ENCODE results near the gene LSM3. TPM values are rescaled to one million over a fixed set of nuclear protein-coding genes. Genes with fewer than 3 reads are reported as not detected.

The LSM3 gene
- total RNA-seq, 1 experiment from 2014 or later = 10.2 TPM

GRCh38 chr3:14238356-14238755 is 59.7 kb downstream of the LSM3 start:
- no peak for DNase-seq (ENCODE audit: unreplicated experiment)
- H3K27me3 Mint-ChIP-seq (ENCODE audit: insufficient read depth, unreplicated experiment) = no peaks in the 10 kb centered on the region
- intact Hi-C loops (cut with micrococcal nuclease) = no loop called here
- no peak overlapping the region for H3K27ac Mint-ChIP-seq (ENCODE audit: low read depth, unreplicated experiment)
- POLR2A ChIA-PET = no interaction called here
- H3K9me3 Mint-ChIP-seq (ENCODE audit: unreplicated experiment) = peaks cover 2% of the 10 kb centered on the region
- H3K4me1 Mint-ChIP-seq (ENCODE audit: insufficient read depth, unreplicated experiment) = peaks cover 15% of the 10 kb centered on the region
- H3K36me3 Mint-ChIP-seq (ENCODE audit: insufficient read depth, unreplicated experiment) = no peaks in the 10 kb centered on the region
- TF ChIP-seq CTCF (IDR thresholded peaks at IDR 0.05; ENCODE audit: unreplicated experiment) = no peak
- BruUV-seq (replicated peaks) = no TSS peak
- CTCF ChIA-PET = interaction anchor here (1.7 to 3.4 kb wide), 3 partner anchors 23 to 229 kb away, joined by 6 to 12 read pairs (median 12); no protein-coding TSS in a partner anchor
- H3K4me3 Mint-ChIP-seq (ENCODE audit: unreplicated experiment) = no peak overlapping the region

- Mint-ChIP-seq H3K9me3 (ENCODE audit: unreplicated experiment) (no peaks in the 10 kb centered on the region), H3K36me3 (ENCODE audit: insufficient read depth, unreplicated experiment) (no peaks in the 10 kb centered on the region), H3K4me1 (ENCODE audit: insufficient read depth, unreplicated experiment) (peaks cover 15% of the 10 kb centered on the region), H3K4me3 (ENCODE audit: unreplicated experiment) (no peak overlapping the region), H3K27ac (ENCODE audit: low read depth, unreplicated experiment) (no peak overlapping the region), H3K27me3 (ENCODE audit: insufficient read depth, unreplicated experiment) (no peaks in the 10 kb centered on the region)
- no TSS peak for BruUV-seq (replicated peaks)
- CTCF ChIA-PET = interaction anchor here (1.7 to 3.4 kb wide), 3 partner anchors 22 to 228 kb away, joined by 6 to 12 read pairs (median 12); no protein-coding TSS in a partner anchor
- TF ChIP-seq CTCF (IDR thresholded peaks at IDR 0.05; ENCODE audit: unreplicated experiment) = no peak
- POLR2A ChIA-PET = no interaction called here
- DNase-seq (ENCODE audit: unreplicated experiment) = no peak
- intact Hi-C loops (cut with micrococcal nuclease) = no loop called here
Observed at GRCh38 chr3:14238930-14239329, 60.3 kb downstream of the LSM3 start.

GRCh38 chr3:14239940-14240339 is 61.3 kb downstream of the LSM3 start:
- DNase-seq (ENCODE audit: unreplicated experiment) = no peak
- ChIA-PET CTCF (interaction anchor here (0.6 to 3.4 kb wide), 4 partner anchors 21 to 471 kb away, joined by 3 to 12 read pairs (median 8); no protein-coding TSS in a partner anchor), POLR2A (interaction anchor here (0.7 kb wide), 1 partner anchor 219 kb away, joined by 3 read pairs; no protein-coding TSS in a partner anchor)
- Mint-ChIP-seq H3K27ac (ENCODE audit: low read depth, unreplicated experiment) (no peak overlapping the region), H3K4me3 (ENCODE audit: unreplicated experiment) (no peak overlapping the region), H3K4me1 (ENCODE audit: insufficient read depth, unreplicated experiment) (peaks cover 5% of the 10 kb centered on the region), H3K9me3 (ENCODE audit: unreplicated experiment) (no peaks in the 10 kb centered on the region), H3K36me3 (ENCODE audit: insufficient read depth, unreplicated experiment) (no peaks in the 10 kb centered on the region), H3K27me3 (ENCODE audit: insufficient read depth, unreplicated experiment) (no peaks in the 10 kb centered on the region)
- intact Hi-C loops (cut with micrococcal nuclease) = no loop called here
- no peak for TF ChIP-seq CTCF (IDR thresholded peaks at IDR 0.05; ENCODE audit: unreplicated experiment)
- no TSS peak for BruUV-seq (replicated peaks)

GRCh38 chr3:14240366-14240765 is 61.7 kb downstream of the LSM3 start:
- Mint-ChIP-seq H3K36me3 (ENCODE audit: insufficient read depth, unreplicated experiment) (no peaks in the 10 kb centered on the region), H3K27ac (ENCODE audit: low read depth, unreplicated experiment) (no peak overlapping the region), H3K27me3 (ENCODE audit: insufficient read depth, unreplicated experiment) (no peaks in the 10 kb centered on the region), H3K9me3 (ENCODE audit: unreplicated experiment) (no peaks in the 10 kb centered on the region), H3K4me3 (ENCODE audit: unreplicated experiment) (no peak overlapping the region), H3K4me1 (ENCODE audit: insufficient read depth, unreplicated experiment) (peaks cover under 1% of the 10 kb centered on the region)
- intact Hi-C loops (cut with micrococcal nuclease) = no loop called here
- CTCF ChIA-PET = interaction anchor here (0.7 to 3.4 kb wide), 3 partner anchors 21 to 212 kb away, joined by 3 to 12 read pairs (median 12); no protein-coding TSS in a partner anchor
- no TSS peak for BruUV-seq (replicated peaks)
- POLR2A ChIA-PET = interaction anchor here (0.7 kb wide), 1 partner anchor 218 kb away, joined by 3 read pairs; no protein-coding TSS in a partner anchor
- no peak for DNase-seq (ENCODE audit: unreplicated experiment)
- TF ChIP-seq CTCF (IDR thresholded peaks at IDR 0.05; ENCODE audit: unreplicated experiment) = no peak

Data from MCF 10A (cell line).